AG04449 (cell line): Measurements from ENCODE around the gene OLFM1.

ENCODE experiments used
- CTCF ChIA-PET: fragments of 350-600 bp; formaldehyde crosslinking; extraction: SDS; loops from one replicate; lab custom pipeline; 2021; ENCODE audit warnings: antibody characterized with exemption; lab: Yijun Ruan, JAX
- POLR2A ChIA-PET: fragments of 400-600, 350-600 bp; formaldehyde crosslinking; extraction: SDS; loops from one replicate; lab custom pipeline; 2020; ENCODE audit warnings: antibody characterized with exemption, inconsistent platforms; lab: Yijun Ruan, JAX
- DNase-seq: peaks from one replicate; pipeline ENCODE4 v3.0.0-alpha.2; 2010; ENCODE audit warnings: low read depth, low spot score
- H3K4me3 ChIP-seq: 2 replicates; pipeline ENCODE4 v1.5.1; 2011; ENCODE audit warnings: low read depth, mild to moderate bottlenecking, control low read depth, low read length
- CTCF ChIP-seq: IDR thresholded peaks from one replicate; pipeline ENCODE4 v1.5.1; 2011; ENCODE audit warnings: mild to moderate bottlenecking, moderate library complexity, low read length, control low read depth, inconsistent platforms; ENCODE audit not compliant: insufficient read depth; ENCODE audit errors: missing control alignments

OLFM1 gene

GRCh38 chr9:135144581-135145170, 57.2 kb downstream of the OLFM1 start:
- no peak overlapping the region for H3K4me3 ChIP-seq
- POLR2A ChIA-PET, result no interaction called here
- CTCF ChIA-PET, result no interaction called here
- DNase-seq, result no peak
- TF ChIP-seq CTCF, result no peak

GRCh38 chr9:135145312-135145711, 57.8 kb downstream of the OLFM1 start:
- DNase-seq, result no peak
- ChIA-PET POLR2A (no interaction called here), CTCF (no interaction called here)
- no peak overlapping the region for H3K4me3 ChIP-seq
- TF ChIP-seq CTCF, result no peak

GRCh38 chr9:135146241-135146640, 58.8 kb downstream of the OLFM1 start:
- DNase-seq, result no peak
- ChIA-PET CTCF (no interaction called here), POLR2A (no interaction called here)
- no peak for TF ChIP-seq CTCF
- H3K4me3 ChIP-seq, result no peak overlapping the region

GRCh38 chr9:135146766-135147473, 59.5 kb downstream of the OLFM1 start:
- ChIA-PET POLR2A (no interaction called here), CTCF (no interaction called here)
- no peak for DNase-seq
- TF ChIP-seq CTCF, result no peak
- no peak overlapping the region for H3K4me3 ChIP-seq

GRCh38 chr9:135147474-135147805, 60.0 kb downstream of the OLFM1 start:
- ChIA-PET POLR2A (no interaction called here), CTCF (no interaction called here)
- H3K4me3 ChIP-seq, result no peak overlapping the region
- no peak for DNase-seq
- TF ChIP-seq CTCF, result no peak

GRCh38 chr9:135147938-135148337, 60.5 kb downstream of the OLFM1 start:
- no peak overlapping the region for H3K4me3 ChIP-seq
- POLR2A ChIA-PET, result no interaction called here
- no peak for DNase-seq
- no peak for TF ChIP-seq CTCF
- CTCF ChIA-PET, result no interaction called here
